Measurements from ENCODE around the gene S100B.

GRCh38 chr21:46568562-46568961, 36.3 kb downstream of the S100B start:
- no peak for TF ChIP-seq CTCF (IDR thresholded peaks at IDR 0.05; ENCODE audit: low read depth, low read length, missing input control)
- TF ChIP-seq, protein P1, sequence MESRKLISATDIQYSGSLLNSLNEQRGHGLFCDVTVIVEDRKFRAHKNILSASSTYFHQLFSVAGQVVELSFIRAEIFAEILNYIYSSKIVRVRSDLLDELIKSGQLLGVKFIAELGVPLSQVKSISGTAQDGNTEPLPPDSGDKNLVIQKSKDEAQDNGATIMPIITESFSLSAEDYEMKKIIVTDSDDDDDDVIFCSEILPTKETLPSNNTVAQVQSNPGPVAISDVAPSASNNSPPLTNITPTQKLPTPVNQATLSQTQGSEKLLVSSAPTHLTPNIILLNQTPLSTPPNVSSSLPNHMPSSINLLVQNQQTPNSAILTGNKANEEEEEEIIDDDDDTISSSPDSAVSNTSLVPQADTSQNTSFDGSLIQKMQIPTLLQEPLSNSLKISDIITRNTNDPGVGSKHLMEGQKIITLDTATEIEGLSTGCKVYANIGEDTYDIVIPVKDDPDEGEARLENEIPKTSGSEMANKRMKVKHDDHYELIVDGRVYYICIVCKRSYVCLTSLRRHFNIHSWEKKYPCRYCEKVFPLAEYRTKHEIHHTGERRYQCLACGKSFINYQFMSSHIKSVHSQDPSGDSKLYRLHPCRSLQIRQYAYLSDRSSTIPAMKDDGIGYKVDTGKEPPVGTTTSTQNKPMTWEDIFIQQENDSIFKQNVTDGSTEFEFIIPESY (IDR thresholded peaks at IDR 0.05), result no peak
- TF ChIP-seq GABPA (IDR thresholded peaks at IDR 0.05 in 1 of 2, conservative IDR thresholded peaks at IDR 0.05 in 1 of 2), result no peak
- no peak for TF ChIP-seq MAX (IDR thresholded peaks at IDR 0.05)
- no peak for TF ChIP-seq NR2F2 (IDR thresholded peaks at IDR 0.05)
- TF ChIP-seq, protein P2, sequence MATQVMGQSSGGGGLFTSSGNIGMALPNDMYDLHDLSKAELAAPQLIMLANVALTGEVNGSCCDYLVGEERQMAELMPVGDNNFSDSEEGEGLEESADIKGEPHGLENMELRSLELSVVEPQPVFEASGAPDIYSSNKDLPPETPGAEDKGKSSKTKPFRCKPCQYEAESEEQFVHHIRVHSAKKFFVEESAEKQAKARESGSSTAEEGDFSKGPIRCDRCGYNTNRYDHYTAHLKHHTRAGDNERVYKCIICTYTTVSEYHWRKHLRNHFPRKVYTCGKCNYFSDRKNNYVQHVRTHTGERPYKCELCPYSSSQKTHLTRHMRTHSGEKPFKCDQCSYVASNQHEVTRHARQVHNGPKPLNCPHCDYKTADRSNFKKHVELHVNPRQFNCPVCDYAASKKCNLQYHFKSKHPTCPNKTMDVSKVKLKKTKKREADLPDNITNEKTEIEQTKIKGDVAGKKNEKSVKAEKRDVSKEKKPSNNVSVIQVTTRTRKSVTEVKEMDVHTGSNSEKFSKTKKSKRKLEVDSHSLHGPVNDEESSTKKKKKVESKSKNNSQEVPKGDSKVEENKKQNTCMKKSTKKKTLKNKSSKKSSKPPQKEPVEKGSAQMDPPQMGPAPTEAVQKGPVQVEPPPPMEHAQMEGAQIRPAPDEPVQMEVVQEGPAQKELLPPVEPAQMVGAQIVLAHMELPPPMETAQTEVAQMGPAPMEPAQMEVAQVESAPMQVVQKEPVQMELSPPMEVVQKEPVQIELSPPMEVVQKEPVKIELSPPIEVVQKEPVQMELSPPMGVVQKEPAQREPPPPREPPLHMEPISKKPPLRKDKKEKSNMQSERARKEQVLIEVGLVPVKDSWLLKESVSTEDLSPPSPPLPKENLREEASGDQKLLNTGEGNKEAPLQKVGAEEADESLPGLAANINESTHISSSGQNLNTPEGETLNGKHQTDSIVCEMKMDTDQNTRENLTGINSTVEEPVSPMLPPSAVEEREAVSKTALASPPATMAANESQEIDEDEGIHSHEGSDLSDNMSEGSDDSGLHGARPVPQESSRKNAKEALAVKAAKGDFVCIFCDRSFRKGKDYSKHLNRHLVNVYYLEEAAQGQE (IDR thresholded peaks at IDR 0.05), result no peak
- TF ChIP-seq RAD21 (IDR thresholded peaks at IDR 0.05), result no peak
- no peak for TF ChIP-seq RXRA (IDR thresholded peaks at IDR 0.05)
- TF ChIP-seq SP1 (IDR thresholded peaks at IDR 0.05), result no peak
- TF ChIP-seq ATF3 (IDR thresholded peaks at IDR 0.05), result no peak
- no peak for TF ChIP-seq EGR1 (IDR thresholded peaks at IDR 0.05; ENCODE audit: low read depth in 2 of 2)
- no peak for TF ChIP-seq YY1 (IDR thresholded peaks at IDR 0.05)
- TF ChIP-seq FOXA2 (IDR thresholded peaks at IDR 0.05), result no peak
- TF ChIP-seq JUND (IDR thresholded peaks at IDR 0.05), result no peak
